ENCODE data around the gene ACHE. TPM values are rescaled to one million over a fixed set of nuclear protein-coding genes. Genes with fewer than 3 reads are reported as not detected.
A peak's percentile ranks its signal among the peaks of the same experiment; 100 is the strongest.

Gene ACHE
- total and polyA plus RNA-seq, 2 of the 13 experiments (the other 11 are each of a cell fraction or from before 2014, with no cell fraction given): 0.18 to 0.40 TPM

- no peak for TF ChIP-seq ZNF567 (CRISPR knock-in tag; IDR thresholded peaks at IDR 0.05; ENCODE audit: borderline replicate concordance)
- TF ChIP-seq ZNF12 (CRISPR knock-in tag; IDR thresholded peaks at IDR 0.05): peak; percentile 21; the same call in 1 of the 2 replicates
- TF ChIP-seq NCOR1 (IDR thresholded peaks at IDR 0.05; ENCODE audit: borderline replicate concordance, low read length): no peak
- TF ChIP-seq ZNF407 (CRISPR knock-in tag; IDR thresholded peaks at IDR 0.05; ENCODE audit: not compliant biosample characterization): no peak
- peak; percentile 60 for TF ChIP-seq GATAD2A (CRISPR knock-in tag; IDR thresholded peaks at IDR 0.05)
- TF ChIP-seq SMYD3 (CRISPR knock-in tag; IDR thresholded peaks at IDR 0.05): 0 out of 2 replicates have a peak, but pooled peaks have one; percentile 24
- peak; percentile 51 for TF ChIP-seq SIN3B (IDR thresholded peaks at IDR 0.05; ENCODE audit: low read length)
- peak; percentile 88; the same call in 1 of the 2 replicates for TF ChIP-seq ZNF34 (CRISPR knock-in tag; IDR thresholded peaks at IDR 0.05; ENCODE audit: borderline replicate concordance)
- no peak for TF ChIP-seq RXRA (CRISPR knock-in tag; IDR thresholded peaks at IDR 0.05)
- TF ChIP-seq FOXP1 (IDR thresholded peaks at IDR 0.05): no peak
- TF ChIP-seq FOXP1 (CRISPR knock-in tag; IDR thresholded peaks at IDR 0.05): no peak; the same call in 1 of the 2 replicates
- TF ChIP-seq ZSCAN12 (CRISPR knock-in tag; IDR thresholded peaks at IDR 0.05): no peak; the same call in 1 of the 2 replicates
- TF ChIP-seq ZNF510 (CRISPR knock-in tag; IDR thresholded peaks at IDR 0.05; ENCODE audit: low read depth): peak; percentile 94; the same call in 1 of the 2 replicates
- TF ChIP-seq NONO (IDR thresholded peaks at IDR 0.05): no peak
- peak; percentile 92 for TF ChIP-seq NONO (CRISPR knock-in tag; conservative IDR thresholded peaks at IDR 0.05)
- peak; percentile 97 for TF ChIP-seq ZNF687 (CRISPR knock-in tag; IDR thresholded peaks at IDR 0.05)
- TF ChIP-seq ZNF616 (CRISPR knock-in tag; IDR thresholded peaks at IDR 0.05; ENCODE audit: low read depth): peak; percentile 33; the same call in 1 of the 2 replicates
- no peak for TF ChIP-seq TBX3 (IDR thresholded peaks at IDR 0.05; ENCODE audit: borderline replicate concordance)
- no peak for TF ChIP-seq RFX5 (IDR thresholded peaks at IDR 0.05; ENCODE audit: low read depth, low read length)
These were observed 20.9 kb downstream of the ACHE start, which contains the start of gene SRRT (continued) for GRCh38 chr7:100874577-100875355.

All from HepG2 (cell line).